AML-193 (cell line): ENCODE measurements around the gene ENO2.
A peak's percentile ranks its signal among the peaks of the same experiment; 100 is the strongest.

Source experiments
- DNase-seq, 2 experiments: peaks; one replicate each; lab custom pipeline; 2025; lab: John Stamatoyannopoulos, UW

Gene ENO2

DNA sequence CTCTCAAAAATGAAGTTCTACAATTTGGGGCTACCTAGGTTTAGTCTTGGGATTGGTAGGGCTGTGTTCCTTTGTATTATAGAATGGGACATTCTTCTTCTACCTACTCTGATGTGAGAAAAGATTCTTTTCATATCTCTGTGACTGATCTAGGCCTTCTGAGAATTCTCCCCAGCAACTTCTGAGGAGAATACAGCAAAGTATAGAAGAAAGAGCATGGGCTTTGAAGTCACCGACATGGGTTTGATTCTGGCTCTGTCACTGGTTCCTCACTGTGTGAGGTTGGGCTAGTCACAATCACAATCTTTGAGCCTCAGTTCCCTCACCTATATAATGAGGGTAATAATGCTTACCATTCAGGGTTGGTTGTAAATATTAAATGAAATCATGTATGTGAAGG, 18.4 kb downstream of the ENO2 start:
- DNase-seq: no peak

DNA sequence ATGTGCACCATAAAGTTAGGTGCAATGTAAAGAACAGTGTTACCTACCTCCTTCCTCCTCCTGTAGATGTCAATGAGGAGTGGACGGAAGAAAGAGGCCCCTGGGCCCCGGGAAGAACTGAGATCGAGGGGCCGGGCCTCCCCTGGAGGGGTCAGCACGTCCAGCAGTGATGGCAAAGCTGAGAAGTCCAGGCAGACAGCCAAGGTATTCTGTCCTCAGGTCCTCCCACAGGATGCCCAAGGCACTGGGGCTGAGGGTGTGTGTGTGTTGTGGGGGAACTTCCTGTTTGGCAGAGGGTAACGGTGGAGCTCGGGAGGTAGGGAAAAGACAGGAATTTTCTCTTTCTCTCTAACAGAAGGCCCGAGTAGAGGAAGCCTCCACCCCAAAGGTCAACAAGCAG, 19.7 kb downstream of the ENO2 start:
- no peak for DNase-seq

GRCh38 chr12:6935371-6936193, 21.2 kb downstream of the ENO2 start:
- no peak for DNase-seq

DNA sequence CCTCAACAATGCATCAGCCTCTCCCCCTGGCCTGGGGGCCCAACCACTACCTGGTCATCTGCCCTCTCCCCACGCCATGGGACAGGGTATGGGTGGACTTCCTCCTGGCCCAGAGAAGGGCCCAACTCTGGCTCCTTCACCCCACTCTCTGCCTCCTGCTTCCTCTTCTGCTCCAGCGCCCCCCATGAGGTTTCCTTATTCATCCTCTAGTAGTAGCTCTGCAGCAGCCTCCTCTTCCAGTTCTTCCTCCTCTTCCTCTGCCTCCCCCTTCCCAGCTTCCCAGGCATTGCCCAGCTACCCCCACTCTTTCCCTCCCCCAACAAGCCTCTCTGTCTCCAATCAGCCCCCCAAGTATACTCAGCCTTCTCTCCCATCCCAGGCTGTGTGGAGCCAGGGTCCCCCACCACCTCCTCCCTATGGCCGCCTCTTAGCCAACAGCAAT, 21.8 kb downstream of the ENO2 start:
- no peak for DNase-seq

DNA sequence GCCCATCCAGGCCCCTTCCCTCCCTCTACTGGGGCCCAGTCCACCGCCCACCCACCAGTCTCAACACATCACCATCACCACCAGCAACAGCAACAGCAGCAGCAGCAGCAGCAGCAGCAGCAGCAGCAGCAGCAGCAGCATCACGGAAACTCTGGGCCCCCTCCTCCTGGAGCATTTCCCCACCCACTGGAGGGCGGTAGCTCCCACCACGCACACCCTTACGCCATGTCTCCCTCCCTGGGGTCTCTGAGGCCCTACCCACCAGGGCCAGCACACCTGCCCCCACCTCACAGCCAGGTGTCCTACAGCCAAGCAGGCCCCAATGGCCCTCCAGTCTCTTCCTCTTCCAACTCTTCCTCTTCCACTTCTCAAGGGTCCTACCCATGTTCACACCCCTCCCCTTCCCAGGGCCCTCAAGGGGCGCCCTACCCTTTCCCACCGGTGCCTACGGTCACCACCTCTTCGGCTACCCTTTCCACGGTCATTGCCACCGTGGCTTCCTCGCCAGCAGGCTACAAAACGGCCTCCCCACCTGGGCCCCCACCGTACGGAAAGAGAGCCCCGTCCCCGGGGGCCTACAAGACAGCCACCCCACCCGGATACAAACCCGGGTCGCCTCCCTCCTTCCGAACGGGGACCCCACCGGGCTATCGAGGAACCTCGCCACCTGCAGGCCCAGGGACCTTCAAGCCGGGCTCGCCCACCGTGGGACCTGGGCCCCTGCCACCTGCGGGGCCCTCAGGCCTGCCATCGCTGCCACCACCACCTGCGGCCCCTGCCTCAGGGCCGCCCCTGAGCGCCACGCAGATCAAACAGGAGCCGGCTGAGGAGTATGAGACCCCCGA, 22.5 kb downstream of the ENO2 start:
- DNase-seq: no peak

DNA sequence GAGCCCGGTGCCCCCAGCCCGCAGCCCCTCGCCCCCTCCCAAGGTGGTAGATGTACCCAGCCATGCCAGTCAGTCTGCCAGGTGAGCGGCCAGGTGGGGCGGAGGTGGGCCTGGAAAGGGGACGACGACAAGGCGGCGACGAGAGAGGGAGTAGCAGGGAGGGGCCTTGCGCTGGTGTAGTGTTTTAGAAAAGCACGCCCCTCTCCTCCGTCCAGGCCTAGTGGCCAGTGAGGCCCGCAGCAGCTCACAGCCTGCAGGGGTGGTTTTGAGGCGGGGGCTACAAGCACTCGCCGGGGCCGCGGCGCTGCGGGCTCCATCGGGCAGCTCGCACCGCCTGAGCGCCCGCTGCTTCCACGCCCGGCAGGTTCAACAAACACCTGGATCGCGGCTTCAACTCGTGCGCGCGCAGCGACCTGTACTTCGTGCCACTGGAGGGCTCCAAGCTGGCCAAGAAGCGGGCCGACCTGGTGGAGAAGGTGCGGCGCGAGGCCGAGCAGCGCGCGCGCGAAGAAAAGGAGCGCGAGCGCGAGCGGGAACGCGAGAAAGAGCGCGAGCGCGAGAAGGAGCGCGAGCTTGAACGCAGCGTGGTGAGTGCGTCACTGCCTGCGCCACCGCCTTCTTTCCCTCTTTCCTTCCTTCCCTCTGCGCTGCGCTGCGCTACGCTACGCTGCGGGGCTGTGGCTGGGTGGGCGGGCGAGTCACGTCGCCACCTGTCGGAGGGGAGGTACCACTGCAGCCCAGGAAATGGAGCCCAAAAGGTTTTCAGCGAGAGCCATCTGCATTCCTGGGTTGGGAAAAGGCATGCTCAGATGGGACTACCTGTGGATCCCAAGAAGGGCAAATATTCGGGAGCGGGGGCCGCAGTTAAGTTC, 23.3 kb downstream of the ENO2 start:
- DNase-seq: peak; percentile 89 to 91

DNA sequence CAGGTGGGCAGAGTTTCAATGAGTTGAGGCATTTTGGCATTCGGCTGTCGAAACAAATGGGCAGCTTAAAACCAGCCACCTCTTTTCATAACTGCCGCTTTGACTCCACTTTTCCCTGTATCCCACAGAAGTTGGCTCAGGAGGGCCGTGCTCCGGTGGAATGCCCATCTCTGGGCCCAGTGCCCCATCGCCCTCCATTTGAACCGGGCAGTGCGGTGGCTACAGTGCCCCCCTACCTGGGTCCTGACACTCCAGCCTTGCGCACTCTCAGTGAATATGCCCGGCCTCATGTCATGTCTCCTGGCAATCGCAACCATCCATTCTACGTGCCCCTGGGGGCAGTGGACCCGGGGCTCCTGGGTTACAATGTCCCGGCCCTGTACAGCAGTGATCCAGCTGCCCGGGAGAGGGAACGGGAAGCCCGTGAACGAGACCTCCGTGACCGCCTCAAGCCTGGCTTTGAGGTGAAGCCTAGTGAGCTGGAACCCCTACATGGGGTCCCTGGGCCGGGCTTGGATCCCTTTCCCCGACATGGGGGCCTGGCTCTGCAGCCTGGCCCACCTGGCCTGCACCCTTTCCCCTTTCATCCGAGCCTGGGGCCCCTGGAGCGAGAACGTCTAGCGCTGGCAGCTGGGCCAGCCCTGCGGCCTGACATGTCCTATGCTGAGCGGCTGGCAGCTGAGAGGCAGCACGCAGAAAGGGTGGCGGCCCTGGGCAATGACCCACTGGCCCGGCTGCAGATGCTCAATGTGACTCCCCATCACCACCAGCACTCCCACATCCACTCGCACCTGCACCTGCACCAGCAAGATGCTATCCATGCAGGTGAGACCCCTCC, 24.2 kb downstream of the ENO2 start:
- DNase-seq: no peak

DNA sequence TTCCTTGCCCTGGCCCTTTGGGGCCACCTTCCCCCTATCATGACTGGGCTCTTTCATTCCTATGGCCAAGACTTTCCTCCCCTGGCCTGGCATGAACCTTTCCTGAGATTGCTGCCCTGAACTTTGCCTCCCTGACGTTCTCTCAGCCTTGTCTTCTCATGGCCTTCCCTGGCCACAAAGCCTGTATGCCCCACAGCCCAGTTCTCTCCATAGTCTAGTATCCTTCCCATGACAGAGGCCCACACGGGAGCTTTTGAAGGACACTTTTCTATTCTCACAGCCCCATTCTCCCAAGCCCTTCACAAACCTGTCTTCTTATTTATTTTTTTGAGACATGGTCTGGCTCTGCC, 24.8 kb downstream of the ENO2 start:
- no peak for DNase-seq

GRCh38 chr12:6941267-6941666, 26.9 kb downstream of the ENO2 start:
- DNase-seq: no peak

DNA sequence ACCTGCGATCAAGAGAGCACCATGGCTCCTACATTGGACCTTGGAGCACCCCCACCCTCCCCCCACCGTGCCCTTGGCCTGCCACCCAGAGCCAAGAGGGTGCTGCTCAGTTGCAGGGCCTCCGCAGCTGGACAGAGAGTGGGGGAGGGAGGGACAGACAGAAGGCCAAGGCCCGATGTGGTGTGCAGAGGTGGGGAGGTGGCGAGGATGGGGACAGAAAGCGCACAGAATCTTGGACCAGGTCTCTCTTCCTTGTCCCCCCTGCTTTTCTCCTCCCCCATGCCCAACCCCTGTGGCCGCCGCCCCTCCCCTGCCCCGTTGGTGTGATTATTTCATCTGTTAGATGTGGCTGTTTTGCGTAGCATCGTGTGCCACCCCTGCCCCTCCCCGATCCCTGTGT, 27.4 kb downstream of the ENO2 start:
- DNase-seq: no peak

GRCh38 chr12:6942331-6942665, 27.9 kb downstream of the ENO2 start:
- DNase-seq: no peak

- peak; percentile 83 to 89 for DNase-seq
Measured at GRCh38 chr12:6943389-6943721, 29.0 kb downstream of the ENO2 start.

DNA sequence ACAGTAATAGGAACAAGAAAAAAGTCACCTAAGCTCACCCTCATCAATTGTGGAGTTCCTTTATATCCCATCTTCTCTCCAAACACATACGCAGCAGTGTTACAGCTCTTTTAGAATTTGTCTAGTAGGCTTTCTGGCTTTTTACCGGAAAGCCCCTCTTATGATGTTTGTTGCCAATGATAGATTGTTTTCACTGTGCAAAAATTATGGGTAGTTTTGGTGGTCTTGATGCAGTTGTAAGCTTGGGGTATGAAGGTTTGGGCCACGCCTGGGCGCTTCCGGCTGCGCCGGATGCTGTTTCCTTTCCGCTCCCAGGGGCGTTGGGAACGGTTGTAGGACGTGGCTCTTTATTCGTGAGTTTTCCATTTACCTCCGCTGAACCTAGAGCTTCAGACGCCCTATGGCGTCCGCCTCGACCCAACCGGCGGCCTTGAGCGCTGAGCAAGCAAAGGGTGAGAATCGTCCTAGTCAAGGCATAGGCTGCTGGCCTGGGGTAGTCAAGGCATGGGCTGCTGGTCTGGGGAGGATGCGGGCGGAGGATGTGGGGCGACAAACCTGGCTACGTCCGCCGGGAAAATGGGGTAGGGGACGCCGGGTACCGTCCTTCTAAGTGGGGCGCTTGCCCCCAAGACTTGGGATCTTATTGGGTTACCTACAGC, 29.5 kb downstream of the ENO2 start, which contains the start of the genes C12orf57 and RNU7-1:
Gene C12orf57, plus strand, starts transcription at position 301 of the 659 bp plus-strand sequence. Its CDS starts 100 bp downstream, at position 401.
Gene RNU7-1, plus strand, starts transcription at position 95 of the 659 bp plus-strand sequence.
- DNase-seq: peak; percentile 80 to 89

GRCh38 chr12:6944381-6945186, 30.2 kb downstream of the ENO2 start:
- DNase-seq: peak; percentile 79 to 80

- DNase-seq: no peak
Measured at GRCh38 chr12:6945613-6946012, 31.2 kb downstream of the ENO2 start.

- no peak for DNase-seq
Measured at GRCh38 chr12:6946033-6946919, 31.9 kb downstream of the ENO2 start.

DNA sequence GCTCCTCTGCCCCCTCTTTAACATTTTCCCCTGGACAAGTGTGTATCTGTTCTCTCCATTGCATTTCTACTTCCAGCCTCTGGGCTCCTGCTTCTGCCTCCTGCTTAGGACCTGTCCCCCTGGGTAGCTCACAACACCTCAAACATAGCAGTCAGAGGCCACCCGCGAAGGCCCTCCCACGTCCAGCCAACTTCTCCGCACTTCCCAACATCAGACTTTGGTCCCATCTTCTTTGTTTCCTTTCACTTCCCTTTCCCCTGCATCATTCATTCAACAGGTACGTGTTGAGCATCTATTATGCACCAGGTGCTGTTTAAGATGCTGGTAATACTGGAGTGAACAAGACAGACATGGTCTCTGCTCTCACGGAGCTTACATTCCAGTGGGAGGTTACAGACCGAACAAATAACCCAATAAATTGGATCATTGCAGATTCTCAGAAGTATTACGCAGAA, 32.6 kb downstream of the ENO2 start:
- DNase-seq: no peak

DNA sequence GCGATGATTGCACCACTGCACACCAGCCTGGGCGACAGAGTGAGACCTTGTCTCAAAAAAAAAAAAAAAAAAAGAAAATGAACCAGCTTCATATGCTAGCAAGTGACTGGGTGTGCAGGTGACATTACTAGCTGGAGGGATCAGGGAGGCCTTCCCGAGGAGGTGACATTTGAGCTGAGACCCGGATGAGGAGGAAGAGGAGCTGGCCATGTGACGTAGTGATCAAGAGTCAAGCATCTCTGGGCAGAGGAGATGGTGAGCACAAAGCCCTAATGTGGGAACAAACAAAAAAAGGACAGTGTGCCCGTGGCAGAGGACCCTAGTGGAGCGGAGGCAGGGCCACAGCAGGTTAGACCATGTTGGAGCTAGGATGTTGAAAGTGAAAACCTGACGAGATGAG, 33.2 kb downstream of the ENO2 start:
- DNase-seq: no peak
